KBM-7 (cell line): ENCODE data around the gene KIF5C.
A peak's percentile ranks its signal among the peaks of the same experiment; 100 is the strongest.

ENCODE experiments used
- DNase-seq: peaks from one replicate; pipeline ENCODE4 v3.0.0-alpha.2; 2015
- in situ Hi-C: fragments of 300-500 bp; cut with MboI; formaldehyde crosslinking; loops from 2 replicates; pipeline ENCODE4 v1.14.3; 2020; ENCODE audit warnings: low sequenced_read_pairs, low pct_unique_long_range_greater_than_20kb, mixed read lengths

Gene KIF5C

GRCh38 chr2:149021271-149021719, 146.3 kb downstream of the KIF5C start:
- in situ Hi-C loops, result loop anchor here (25.0 kb wide), 1 partner anchor 541 kb away; no protein-coding TSS in a partner anchor
- DNase-seq, result no peak

- DNase-seq, result no peak
- in situ Hi-C loops, result loop anchor here (25.0 kb wide), 1 partner anchor 541 kb away; no protein-coding TSS in a partner anchor
Measured at GRCh38 chr2:149021761-149022160, 146.7 kb downstream of the KIF5C start.

- in situ Hi-C loops, result loop anchor here (25.0 kb wide), 1 partner anchor 539 kb away; no protein-coding TSS in a partner anchor
- DNase-seq, result no peak
Measured at GRCh38 chr2:149023091-149023490, 148.1 kb downstream of the KIF5C start.

GRCh38 chr2:149027590-149028250, 152.7 kb downstream of the KIF5C start:
- no peak for DNase-seq
- in situ Hi-C loops, result no loop called here

GRCh38 chr2:149028377-149028776, 153.3 kb downstream of the KIF5C start:
- in situ Hi-C loops, result no loop called here
- DNase-seq, result no peak

- no peak for DNase-seq
- in situ Hi-C loops, result no loop called here
Measured at GRCh38 chr2:149028891-149029290, 153.9 kb downstream of the KIF5C start.

GRCh38 chr2:149029307-149029965, 154.4 kb downstream of the KIF5C start:
- DNase-seq, result no peak
- in situ Hi-C loops, result no loop called here

GRCh38 chr2:149031396-149031795, 156.4 kb downstream of the KIF5C start:
- DNase-seq, result no peak
- in situ Hi-C loops, result no loop called here

- in situ Hi-C loops, result no loop called here
- no peak for DNase-seq
Measured at GRCh38 chr2:149033716-149034115, 158.7 kb downstream of the KIF5C start.

- in situ Hi-C loops, result no loop called here
- DNase-seq, result no peak
Measured at GRCh38 chr2:149034406-149034805, 159.4 kb downstream of the KIF5C start.

GRCh38 chr2:149036507-149037293, 161.7 kb downstream of the KIF5C start:
- no peak for DNase-seq
- in situ Hi-C loops, result no loop called here

- no peak for DNase-seq
- in situ Hi-C loops, result no loop called here
Measured at GRCh38 chr2:149037851-149038250, 162.8 kb downstream of the KIF5C start.

- in situ Hi-C loops, result no loop called here
- DNase-seq, result no peak
Measured at GRCh38 chr2:149038442-149039212, 163.6 kb downstream of the KIF5C start, which contains the start of gene LYPD6B. Gene LYPD6B, plus strand, starts transcription at chr2:149038699. Its CDS starts 92,250 bp downstream, at chr2:149130949.

- no peak for DNase-seq
- in situ Hi-C loops, result no loop called here
Measured at GRCh38 chr2:149039213-149039724, 164.2 kb downstream of the KIF5C start.

GRCh38 chr2:149040451-149040850, 165.4 kb downstream of the KIF5C start:
- in situ Hi-C loops, result no loop called here
- DNase-seq, result peak; percentile 44

GRCh38 chr2:149041482-149041881, 166.5 kb downstream of the KIF5C start:
- no peak for DNase-seq
- in situ Hi-C loops, result no loop called here

GRCh38 chr2:149042881-149043280, 167.9 kb downstream of the KIF5C start:
- in situ Hi-C loops, result no loop called here
- DNase-seq, result no peak

GRCh38 chr2:149044500-149044899, 169.5 kb downstream of the KIF5C start:
- DNase-seq, result no peak
- in situ Hi-C loops, result no loop called here

GRCh38 chr2:149047118-149047517, 172.1 kb downstream of the KIF5C start:
- in situ Hi-C loops, result no loop called here
- DNase-seq, result no peak
